Measurements from ENCODE around the gene RWDD3. TPM values are rescaled to one million over a fixed set of nuclear protein-coding genes. Genes with fewer than 3 reads are reported as not detected.

RWDD3 gene
- total RNA-seq, 2 experiments from 2014 or later = 16.5 to 17.9 TPM

- H3K27me3 Mint-ChIP-seq = no peaks in the 10 kb centered on the region
- H3K9me3 Mint-ChIP-seq = no peaks in the 10 kb centered on the region
- no peaks in the 10 kb centered on the region for H3K36me3 Mint-ChIP-seq (ENCODE audit: low read depth)
- no peaks in the 10 kb centered on the region for H3K4me1 Mint-ChIP-seq
- POLR2A ChIA-PET = no interaction called here
- CTCF ChIA-PET = no interaction called here
- H3K27ac Mint-ChIP-seq = no peak overlapping the region
- DNase-seq = no peak
- H3K4me3 Mint-ChIP-seq = no peak overlapping the region
These were observed 29.4 kb downstream of the RWDD3 start for GRCh38 chr1:95263450-95263849.

- ChIA-PET POLR2A (no interaction called here), CTCF (no interaction called here)
- Mint-ChIP-seq H3K36me3 (ENCODE audit: low read depth) (no peaks in the 10 kb centered on the region), H3K27ac (no peak overlapping the region), H3K4me3 (no peak overlapping the region), H3K27me3 (no peaks in the 10 kb centered on the region), H3K4me1 (no peaks in the 10 kb centered on the region), H3K9me3 (no peaks in the 10 kb centered on the region)
- DNase-seq = no peak
These were observed 31.1 kb downstream of the RWDD3 start for GRCh38 chr1:95265106-95265505.

GRCh38 chr1:95276429-95276828, 42.4 kb downstream of the RWDD3 start:
- CTCF ChIA-PET = no interaction called here
- no peak for DNase-seq
- no peaks in the 10 kb centered on the region for H3K4me1 Mint-ChIP-seq
- H3K9me3 Mint-ChIP-seq = no peaks in the 10 kb centered on the region
- H3K4me3 Mint-ChIP-seq = no peak overlapping the region
- H3K27me3 Mint-ChIP-seq = peaks cover 2% of the 10 kb centered on the region
- no peaks in the 10 kb centered on the region for H3K36me3 Mint-ChIP-seq (ENCODE audit: low read depth)
- POLR2A ChIA-PET = no interaction called here
- H3K27ac Mint-ChIP-seq = no peak overlapping the region

GRCh38 chr1:95278173-95279006, 44.4 kb downstream of the RWDD3 start:
- Mint-ChIP-seq H3K4me1 (no peaks in the 10 kb centered on the region), H3K4me3 (no peak overlapping the region), H3K27me3 (no peaks in the 10 kb centered on the region), H3K36me3 (ENCODE audit: low read depth) (no peaks in the 10 kb centered on the region), H3K9me3 (no peaks in the 10 kb centered on the region), H3K27ac (no peak overlapping the region)
- no peak for DNase-seq
- CTCF ChIA-PET = no interaction called here
- POLR2A ChIA-PET = no interaction called here

- Mint-ChIP-seq H3K4me1 (no peaks in the 10 kb centered on the region), H3K27me3 (no peaks in the 10 kb centered on the region), H3K36me3 (ENCODE audit: low read depth) (no peaks in the 10 kb centered on the region), H3K27ac (no peak overlapping the region), H3K9me3 (no peaks in the 10 kb centered on the region), H3K4me3 (no peak overlapping the region)
- DNase-seq = no peak
- ChIA-PET CTCF (interaction anchor here (1.2 kb wide), 1 partner anchor 48 kb away, joined by 3 read pairs; the partner anchor contains the start of gene RWDD3), POLR2A (no interaction called here)
These were observed 47.9 kb downstream of the RWDD3 start for GRCh38 chr1:95281781-95282517.

- H3K4me3 Mint-ChIP-seq = no peak overlapping the region
- POLR2A ChIA-PET = no interaction called here
- CTCF ChIA-PET = no interaction called here
These were observed 48.5 kb downstream of the RWDD3 start for GRCh38 chr1:95282518-95282895.

GRCh38 chr1:95284420-95284819, 50.4 kb downstream of the RWDD3 start:
- H3K27me3 Mint-ChIP-seq = no peaks in the 10 kb centered on the region
- no peak for DNase-seq
- H3K27ac Mint-ChIP-seq = no peak overlapping the region
- H3K9me3 Mint-ChIP-seq = no peaks in the 10 kb centered on the region
- no peak overlapping the region for H3K4me3 Mint-ChIP-seq
- no peaks in the 10 kb centered on the region for H3K36me3 Mint-ChIP-seq (ENCODE audit: low read depth)
- no peaks in the 10 kb centered on the region for H3K4me1 Mint-ChIP-seq
- ChIA-PET CTCF (no interaction called here), POLR2A (no interaction called here)

More at GRCh38 chr1:95282518-95282895, 48.5 kb downstream of the RWDD3 start:
- no peaks in the 10 kb centered on the region for H3K27me3 Mint-ChIP-seq
- no peaks in the 10 kb centered on the region for H3K36me3 Mint-ChIP-seq (ENCODE audit: low read depth)
- H3K4me1 Mint-ChIP-seq = no peaks in the 10 kb centered on the region
- H3K27ac Mint-ChIP-seq = no peak overlapping the region
- no peaks in the 10 kb centered on the region for H3K9me3 Mint-ChIP-seq
- no peak for DNase-seq

- DNase-seq = no peak
- Mint-ChIP-seq H3K27me3 (no peaks in the 10 kb centered on the region), H3K4me3 (no peak overlapping the region), H3K27ac (no peak overlapping the region), H3K9me3 (no peaks in the 10 kb centered on the region), H3K4me1 (no peaks in the 10 kb centered on the region), H3K36me3 (ENCODE audit: low read depth) (no peaks in the 10 kb centered on the region)
- ChIA-PET CTCF (no interaction called here), POLR2A (no interaction called here)
These were observed 52.5 kb downstream of the RWDD3 start for GRCh38 chr1:95286479-95286878.

GRCh38 chr1:95287081-95287480, 53.1 kb downstream of the RWDD3 start:
- Mint-ChIP-seq H3K9me3 (no peaks in the 10 kb centered on the region), H3K4me3 (no peak overlapping the region), H3K36me3 (ENCODE audit: low read depth) (no peaks in the 10 kb centered on the region), H3K27me3 (no peaks in the 10 kb centered on the region), H3K4me1 (no peaks in the 10 kb centered on the region), H3K27ac (no peak overlapping the region)
- POLR2A ChIA-PET = no interaction called here
- DNase-seq = no peak
- CTCF ChIA-PET = interaction anchor here (1.0 kb wide), 1 partner anchor 16 kb away, joined by 3 read pairs; no protein-coding TSS in a partner anchor

GRCh38 chr1:95287825-95288224, 53.8 kb downstream of the RWDD3 start:
- Mint-ChIP-seq H3K36me3 (ENCODE audit: low read depth) (no peaks in the 10 kb centered on the region), H3K4me1 (no peaks in the 10 kb centered on the region), H3K9me3 (no peaks in the 10 kb centered on the region), H3K27ac (no peak overlapping the region), H3K4me3 (no peak overlapping the region), H3K27me3 (no peaks in the 10 kb centered on the region)
- no peak for DNase-seq
- ChIA-PET CTCF (interaction anchor here (1.0 kb wide), 1 partner anchor 16 kb away, joined by 3 read pairs; no protein-coding TSS in a partner anchor), POLR2A (no interaction called here)

Other genes with a start within 250 kb of the RWDD3 start
- gene ALG14, start 161.3 kb upstream of the RWDD3 start, total RNA-seq = 1 to 10 TPM; 2.4 to 2.7 TPM
- under 1 TPM in 1 of 2 experiments, not detected in 1; 0.03 TPM for gene TLCD4, start 116.9 kb upstream of the RWDD3 start, total RNA-seq